ENCODE results near the gene IDUA.

IDUA gene

DNA sequence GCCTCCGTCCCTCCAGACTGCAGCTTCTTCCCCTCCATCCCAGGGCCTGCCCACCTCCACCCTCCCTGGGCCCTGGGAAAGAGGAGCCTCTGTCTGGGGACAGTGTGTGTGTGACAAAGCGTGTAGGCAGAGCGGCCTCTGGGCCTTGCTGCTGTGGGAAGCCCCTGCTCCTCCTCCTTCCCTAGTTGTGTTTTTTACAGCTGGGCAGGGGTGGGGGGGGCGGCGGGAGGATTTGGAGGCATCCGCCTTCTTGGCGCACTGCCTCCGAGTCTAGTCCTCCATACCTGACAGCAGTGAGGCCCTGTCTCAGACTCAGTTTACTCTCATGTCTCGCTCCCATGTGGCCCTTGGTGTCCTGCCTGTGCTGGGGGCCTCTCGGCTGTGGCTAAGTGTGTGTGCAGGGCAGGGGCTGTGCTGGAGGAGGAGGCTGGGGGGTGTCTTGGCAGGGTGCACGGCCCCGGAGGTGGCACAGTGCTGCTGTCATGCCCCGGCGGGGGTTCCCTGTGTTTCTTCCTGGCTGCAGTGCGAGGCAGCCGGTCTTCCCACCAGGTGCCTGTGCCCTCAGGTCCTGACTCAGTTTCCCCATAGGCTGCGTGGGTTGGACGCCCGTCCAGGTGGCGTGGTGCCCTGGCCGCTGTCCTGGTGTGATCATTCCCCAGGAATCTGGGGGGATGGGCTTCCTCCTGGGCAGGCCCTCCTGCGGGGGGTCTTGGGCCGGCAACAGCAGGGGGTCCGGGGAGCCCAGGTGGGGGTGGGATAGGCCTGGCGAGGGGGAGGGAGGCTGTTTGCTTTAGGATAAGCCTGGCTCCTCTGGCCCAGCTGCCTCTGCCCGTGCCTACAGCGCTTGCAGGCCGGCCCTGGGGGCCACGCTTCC lies 31.5 kb downstream of the IDUA start:
- no peak for DNase-seq

DNA sequence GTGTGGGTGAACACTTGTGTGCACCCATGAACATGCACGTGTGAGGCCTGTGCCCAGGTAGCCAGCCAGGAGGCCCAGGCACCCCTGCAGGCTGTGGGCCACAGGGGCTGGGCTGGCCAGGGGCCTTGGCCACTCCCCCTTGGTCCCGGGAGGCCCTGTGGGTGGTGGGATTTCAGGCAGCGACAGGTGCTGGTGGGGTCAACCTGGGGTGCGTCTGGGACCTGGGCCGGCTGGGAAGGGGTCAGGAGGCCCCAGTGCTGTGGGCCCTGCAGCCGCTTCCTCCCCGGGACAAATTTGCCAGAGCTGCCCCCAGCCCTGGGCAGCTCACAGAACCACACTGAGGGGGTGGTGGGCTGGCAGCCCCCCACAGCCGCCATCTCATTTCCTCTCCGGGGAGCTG lies 32.5 kb downstream of the IDUA start:
- no peak for DNase-seq

DNA sequence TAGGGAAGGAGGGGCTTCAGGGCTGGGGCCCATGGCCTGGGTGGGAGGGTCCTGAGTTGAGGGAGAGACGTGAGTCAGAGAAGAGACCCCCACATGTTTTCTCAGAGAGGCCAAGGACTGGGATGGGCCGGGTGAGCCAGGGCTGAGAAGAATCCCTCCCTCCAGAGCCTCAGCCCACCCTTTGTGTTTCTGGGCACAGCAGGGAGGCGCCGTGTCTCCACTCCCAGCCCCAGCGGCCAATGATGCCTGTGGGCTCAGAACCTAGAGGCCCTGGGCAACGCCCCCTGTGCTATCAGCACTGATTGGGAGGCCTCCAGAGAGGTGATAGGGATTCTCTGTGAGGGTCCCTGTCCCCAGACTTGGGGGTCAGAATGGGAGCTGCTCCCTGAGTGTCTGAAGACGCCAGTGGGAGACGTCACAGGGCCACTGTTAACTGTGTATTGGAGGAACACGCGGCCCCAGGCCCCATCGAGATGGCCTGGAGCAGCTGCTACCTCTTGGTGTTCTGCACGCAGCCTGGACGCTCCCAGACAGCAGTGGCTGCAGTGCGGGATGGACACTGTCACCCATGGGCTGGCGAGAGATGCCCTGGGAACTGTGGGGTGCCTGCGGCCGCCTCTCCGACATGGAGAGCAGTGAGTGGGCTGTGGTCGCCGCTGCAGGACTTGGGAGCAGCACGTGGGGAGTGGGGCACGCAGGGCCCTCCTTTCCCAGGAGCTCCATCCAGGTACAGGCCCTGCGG lies 33.1 kb downstream of the IDUA start:
- DNase-seq: no peak

DNA sequence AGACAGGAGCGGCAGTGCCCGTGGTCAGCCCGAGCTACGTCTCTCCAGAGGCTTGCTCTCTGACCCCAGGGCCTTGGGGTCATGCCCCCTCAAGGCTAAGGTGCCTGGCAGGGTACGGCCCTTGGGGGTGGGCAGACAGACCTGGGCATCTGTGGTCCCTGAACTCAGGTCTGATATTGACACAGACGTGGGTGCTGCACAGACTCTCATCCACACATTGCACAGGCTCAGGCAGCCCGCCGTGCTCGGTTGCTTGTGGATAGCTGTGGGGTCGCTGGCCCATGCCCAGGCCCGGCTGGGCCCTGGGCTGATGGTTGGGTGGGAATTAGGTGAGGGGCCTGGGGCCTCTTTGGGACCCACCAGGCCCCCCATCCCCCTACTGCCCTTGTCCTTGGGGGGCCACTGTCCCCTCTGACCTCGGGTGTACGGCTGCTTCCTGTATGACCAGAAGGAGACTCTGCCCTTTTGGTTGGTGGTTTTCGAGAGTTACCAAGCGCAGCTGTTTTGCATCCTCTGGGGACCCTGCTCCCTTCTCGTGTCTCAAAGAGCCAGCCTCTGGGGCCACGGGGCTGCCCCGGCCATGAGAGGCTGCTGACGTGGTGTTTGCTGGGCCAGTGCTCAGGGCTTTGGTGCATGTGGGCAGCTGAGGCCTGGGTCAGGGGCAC lies 34.7 kb downstream of the IDUA start:
- DNase-seq: no peak

DNA sequence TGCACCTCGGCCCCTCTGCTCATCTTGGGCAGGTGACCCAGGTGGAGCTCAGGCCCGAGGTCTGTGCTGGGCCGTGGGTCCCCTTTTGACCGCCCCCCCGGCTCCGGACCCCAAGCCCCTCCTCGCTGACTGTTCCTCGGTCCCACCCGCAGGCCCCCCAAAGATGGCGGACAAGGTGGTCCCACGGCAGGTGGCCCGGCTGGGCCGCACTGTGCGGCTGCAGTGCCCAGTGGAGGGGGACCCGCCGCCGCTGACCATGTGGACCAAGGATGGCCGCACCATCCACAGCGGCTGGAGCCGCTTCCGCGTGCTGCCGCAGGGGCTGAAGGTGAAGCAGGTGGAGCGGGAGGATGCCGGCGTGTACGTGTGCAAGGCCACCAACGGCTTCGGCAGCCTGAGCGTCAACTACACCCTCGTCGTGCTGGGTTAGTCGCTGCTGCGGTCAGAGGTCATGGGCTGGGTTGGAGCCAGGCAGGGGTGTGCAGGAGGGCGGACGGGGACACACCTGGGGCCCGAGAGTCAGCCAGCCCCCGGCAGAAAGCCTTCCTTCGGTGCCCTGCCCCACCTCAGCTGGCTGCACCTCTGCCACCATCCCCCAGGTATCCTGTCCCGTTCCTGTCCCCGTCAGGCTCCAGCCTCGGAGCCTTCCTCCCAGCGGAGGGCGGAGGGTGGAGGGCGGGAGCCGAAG lies 35.4 kb downstream of the IDUA start:
- no peak for DNase-seq

DNA sequence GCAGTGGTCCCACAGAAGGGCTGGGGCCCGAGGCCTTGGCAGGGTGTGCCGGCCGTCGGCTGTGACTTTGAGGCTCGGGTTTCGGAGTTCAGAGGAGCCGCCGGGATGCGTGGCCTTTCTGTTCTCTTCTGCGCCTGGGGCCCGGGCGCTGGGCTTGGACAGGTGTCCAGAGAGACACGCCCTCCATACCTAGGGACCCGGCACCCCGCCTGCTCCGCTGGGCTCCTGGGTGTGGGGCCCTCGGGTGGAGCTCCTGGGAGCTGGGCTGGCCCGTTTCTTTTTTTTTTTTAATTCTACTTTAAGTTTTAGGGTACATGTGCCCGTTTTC lies 35.9 kb downstream of the IDUA start:
- no peak for DNase-seq

DNA sequence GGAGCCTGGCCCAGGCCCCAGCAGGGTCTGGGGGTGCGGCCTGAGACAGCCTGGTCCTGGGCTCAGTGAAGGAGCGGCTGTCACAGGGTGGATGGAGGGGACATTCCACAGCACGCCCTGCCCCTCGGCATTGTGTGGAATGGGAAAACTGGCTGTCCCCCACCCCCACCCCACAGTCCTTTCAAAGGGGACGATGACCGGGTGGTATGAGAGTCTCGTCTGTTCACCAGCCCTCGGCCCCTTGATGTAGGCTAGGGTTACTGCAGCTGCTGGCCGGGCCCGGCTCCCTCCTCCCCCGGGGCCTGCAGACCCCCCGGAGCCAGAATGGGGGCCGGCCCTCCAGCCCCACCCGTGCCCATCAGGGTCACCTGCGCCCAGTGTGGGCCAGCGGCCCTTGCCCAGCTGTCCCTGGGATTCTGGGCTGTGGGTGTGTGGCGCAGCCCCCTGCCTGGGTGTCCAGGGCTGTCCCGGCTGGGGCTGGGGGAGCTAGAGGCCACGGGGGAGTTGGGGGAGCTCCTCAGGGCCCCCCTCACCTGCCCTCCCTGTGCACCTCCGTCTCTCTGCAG lies 36.3 kb downstream of the IDUA start:
- no peak for DNase-seq

DNA sequence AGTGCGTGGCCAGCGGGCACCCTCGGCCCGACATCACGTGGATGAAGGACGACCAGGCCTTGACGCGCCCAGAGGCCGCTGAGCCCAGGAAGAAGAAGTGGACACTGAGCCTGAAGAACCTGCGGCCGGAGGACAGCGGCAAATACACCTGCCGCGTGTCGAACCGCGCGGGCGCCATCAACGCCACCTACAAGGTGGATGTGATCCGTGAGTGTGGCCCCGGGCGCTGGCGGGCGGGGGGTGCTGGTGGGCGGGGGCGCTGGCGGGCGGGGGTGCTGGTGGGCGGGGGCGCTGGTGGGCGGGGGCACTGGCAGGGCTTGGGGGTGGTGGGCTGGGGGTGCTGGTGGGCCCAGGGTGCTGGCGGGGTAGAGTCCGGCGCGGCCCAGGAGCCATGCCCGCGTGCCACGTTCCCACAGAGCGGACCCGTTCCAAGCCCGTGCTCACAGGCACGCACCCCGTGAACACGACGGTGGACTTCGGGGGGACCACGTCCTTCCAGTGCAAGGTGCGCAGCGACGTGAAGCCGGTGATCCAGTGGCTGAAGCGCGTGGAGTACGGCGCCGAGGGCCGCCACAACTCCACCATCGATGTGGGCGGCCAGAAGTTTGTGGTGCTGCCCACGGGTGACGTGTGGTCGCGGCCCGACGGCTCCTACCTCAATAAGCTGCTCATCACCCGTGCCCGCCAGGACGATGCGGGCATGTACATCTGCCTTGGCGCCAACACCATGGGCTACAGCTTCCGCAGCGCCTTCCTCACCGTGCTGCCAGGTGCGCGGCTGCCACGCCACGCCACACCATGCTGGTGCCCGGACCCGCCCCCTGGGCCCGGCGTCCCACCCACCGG lies 37.3 kb downstream of the IDUA start:
- DNase-seq: no peak

DNA sequence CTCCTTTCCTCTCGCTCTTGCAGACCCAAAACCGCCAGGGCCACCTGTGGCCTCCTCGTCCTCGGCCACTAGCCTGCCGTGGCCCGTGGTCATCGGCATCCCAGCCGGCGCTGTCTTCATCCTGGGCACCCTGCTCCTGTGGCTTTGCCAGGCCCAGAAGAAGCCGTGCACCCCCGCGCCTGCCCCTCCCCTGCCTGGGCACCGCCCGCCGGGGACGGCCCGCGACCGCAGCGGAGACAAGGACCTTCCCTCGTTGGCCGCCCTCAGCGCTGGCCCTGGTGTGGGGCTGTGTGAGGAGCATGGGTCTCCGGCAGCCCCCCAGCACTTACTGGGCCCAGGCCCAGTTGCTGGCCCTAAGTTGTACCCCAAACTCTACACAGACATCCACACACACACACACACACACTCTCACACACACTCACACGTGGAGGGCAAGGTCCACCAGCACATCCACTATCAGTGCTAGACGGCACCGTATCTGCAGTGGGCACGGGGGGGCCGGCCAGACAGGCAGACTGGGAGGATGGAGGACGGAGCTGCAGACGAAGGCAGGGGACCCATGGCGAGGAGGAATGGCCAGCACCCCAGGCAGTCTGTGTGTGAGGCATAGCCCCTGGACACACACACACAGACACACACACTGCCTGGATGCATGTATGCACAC lies 38.2 kb downstream of the IDUA start:
- DNase-seq: no peak

DNA sequence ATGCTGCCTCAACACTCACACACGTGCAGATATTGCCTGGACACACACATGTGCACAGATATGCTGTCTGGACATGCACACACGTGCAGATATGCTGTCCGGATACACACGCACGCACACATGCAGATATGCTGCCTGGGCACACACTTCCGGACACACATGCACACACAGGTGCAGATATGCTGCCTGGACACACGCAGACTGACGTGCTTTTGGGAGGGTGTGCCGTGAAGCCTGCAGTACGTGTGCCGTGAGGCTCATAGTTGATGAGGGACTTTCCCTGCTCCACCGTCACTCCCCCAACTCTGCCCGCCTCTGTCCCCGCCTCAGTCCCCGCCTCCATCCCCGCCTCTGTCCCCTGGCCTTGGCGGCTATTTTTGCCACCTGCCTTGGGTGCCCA lies 39.3 kb downstream of the IDUA start:
- no peak for DNase-seq

DNA sequence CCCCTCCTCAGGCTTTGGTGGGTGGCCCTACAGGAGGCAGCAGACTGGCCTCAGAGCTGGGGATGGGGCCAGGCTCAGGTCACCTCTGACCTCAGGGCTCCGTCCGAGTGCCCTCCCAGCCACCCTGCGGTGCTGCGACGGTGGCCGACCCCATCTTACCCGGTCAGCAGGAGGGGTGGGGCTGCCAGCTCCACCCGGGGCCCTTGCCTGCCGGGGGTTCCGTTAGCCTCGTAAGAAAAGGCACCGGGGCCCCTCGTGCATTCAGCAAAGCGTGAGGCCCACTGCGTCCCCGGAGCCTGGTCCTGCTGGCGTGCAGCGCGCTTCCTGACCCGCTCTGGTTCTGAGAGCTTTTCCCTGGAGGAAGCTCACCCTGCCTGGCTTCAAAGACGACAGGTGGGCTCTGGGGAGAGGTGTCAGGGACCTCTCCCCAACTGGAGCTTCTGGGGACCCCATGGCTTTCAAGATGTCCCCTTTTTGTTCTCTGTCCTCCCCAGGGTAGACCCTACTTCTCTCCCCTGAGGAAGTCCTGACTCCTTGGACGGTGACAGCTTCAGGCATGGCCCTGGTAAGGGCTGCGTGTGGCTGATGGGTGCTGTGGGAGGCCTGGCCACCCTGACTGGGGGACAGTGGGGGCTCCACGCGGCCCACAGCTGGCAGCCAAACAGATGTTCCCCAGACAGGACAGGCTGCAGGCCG lies 40.5 kb downstream of the IDUA start:
- DNase-seq: no peak

DNA sequence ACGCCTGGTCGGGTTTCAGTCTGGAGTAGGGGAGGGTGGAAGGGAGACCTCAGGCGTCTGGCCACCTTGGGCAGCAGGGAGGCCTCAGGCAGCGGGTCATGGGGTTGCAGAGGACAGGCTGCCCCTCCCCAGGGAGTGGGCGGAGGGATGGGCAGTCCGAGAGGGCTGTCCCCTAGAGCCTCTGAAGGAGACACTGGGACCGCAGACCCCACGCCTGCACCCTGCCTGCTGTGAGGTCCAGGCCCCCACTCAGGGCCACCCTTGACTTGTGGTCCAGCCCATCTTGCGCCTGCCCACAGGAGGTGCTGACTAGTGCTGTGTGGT lies 41.0 kb downstream of the IDUA start:
- no peak for DNase-seq

DNA sequence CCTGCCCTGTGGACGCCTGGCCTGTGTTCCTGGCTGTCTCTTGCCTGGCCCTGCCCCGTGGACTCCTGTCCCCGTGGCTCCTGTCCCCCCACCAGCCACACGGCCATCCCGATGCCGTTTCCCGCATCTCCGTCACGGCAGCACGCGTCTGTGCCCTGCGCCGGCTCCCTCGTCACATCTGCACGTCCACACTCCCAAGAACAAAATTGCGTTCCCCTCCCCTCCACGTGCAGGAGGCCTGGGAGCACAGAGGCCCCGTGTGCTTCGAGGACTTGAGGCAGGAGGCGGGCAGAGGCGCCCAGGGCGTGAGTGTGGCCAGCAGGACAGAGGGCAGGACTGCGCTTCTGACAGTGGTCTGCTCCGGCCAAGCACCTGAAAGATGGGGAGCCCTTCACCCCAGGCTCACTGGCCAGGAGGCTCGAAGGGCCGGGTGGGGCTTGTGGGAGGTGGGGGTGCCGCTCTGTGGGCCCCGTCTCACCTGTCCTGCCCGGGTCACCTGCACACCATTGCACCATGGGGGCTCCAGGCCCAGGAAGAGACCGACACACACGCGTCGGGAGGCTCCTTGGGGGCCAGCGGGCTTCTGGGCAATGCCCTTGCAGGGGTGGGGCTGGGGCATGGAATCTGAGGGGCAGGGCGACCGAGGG lies 41.9 kb downstream of the IDUA start:
- DNase-seq: no peak

DNA sequence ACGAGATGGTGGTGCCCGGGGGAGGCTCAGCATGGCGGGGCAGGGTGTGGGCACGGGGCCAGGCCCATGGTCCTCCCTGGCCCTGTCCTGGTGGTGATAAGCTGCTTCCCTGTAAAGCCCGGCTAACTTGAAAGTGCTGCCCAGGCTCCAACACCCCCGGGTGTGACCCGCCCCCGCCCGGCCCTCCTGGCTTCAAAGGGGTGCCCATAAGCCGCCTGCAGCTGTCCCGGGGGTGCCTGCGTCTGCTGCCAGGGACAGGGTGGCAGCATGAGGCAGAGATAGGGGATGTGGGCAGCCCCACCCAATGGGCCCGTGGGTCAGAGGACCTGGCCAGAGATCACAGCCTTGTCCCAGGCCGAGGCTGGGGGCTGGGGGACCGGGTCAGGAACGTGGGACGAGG lies 42.7 kb downstream of the IDUA start:
- no peak for DNase-seq

DNA sequence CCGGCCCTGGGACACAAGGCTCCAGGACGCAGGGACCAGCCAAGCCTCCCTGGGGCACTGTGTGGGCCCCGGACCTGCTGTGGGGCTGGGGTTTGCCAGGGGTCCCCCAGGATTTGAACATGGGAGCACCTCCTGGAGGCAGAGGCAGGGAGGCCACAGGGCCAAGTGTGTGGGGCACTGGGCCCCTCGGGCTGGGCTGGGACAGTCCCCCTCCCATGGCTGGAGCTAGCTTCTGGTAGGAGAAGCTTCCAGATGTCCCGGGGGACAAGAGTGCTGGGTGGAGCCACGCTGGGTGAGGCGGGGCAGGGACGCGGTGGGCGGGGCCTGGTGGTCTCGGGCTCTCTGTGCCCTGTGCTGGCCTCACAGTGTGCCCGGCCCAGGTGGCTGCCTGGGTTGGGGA lies 43.2 kb downstream of the IDUA start:
- DNase-seq: no peak

DNA sequence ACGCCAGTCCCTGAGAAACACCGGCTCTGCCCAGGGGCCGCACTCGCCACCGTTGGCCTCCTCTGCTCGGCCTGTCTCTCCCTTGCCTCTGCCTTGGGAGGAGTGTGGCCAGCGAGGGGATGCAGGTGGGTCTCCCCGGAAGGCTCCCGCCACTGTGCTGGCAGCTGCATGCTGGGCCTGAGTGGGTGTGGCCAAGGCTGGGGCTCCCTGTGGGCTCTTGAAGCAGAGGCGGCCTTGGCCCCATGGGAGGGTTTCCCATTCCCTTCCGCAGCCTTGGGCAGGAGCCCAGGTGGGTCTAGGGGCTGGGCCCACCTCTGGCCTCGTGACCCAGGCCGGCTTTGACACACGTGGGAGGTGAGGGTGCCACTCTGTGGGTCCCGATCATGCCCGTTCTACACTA lies 43.7 kb downstream of the IDUA start:
- no peak for DNase-seq

DNA sequence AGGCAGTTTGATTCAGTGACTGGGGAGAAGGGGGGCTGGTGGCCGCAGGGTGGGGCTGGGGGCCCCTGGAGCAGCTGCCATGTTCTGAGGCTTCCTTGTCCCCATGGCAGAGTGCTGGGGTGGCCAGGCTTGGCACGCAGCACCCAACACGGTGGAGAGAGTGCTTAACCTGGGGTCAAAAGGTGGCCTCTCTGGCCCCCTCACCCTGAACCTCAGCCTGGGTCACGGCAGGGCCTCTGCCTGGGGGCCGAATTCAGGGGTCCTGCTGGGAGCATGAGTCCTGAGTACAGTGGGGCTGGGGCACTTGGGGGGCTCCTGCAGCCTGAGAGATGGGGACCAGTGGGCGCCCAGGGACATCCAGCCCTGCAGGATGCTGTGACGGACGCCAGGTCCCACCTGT lies 44.5 kb downstream of the IDUA start:
- no peak for DNase-seq

DNA sequence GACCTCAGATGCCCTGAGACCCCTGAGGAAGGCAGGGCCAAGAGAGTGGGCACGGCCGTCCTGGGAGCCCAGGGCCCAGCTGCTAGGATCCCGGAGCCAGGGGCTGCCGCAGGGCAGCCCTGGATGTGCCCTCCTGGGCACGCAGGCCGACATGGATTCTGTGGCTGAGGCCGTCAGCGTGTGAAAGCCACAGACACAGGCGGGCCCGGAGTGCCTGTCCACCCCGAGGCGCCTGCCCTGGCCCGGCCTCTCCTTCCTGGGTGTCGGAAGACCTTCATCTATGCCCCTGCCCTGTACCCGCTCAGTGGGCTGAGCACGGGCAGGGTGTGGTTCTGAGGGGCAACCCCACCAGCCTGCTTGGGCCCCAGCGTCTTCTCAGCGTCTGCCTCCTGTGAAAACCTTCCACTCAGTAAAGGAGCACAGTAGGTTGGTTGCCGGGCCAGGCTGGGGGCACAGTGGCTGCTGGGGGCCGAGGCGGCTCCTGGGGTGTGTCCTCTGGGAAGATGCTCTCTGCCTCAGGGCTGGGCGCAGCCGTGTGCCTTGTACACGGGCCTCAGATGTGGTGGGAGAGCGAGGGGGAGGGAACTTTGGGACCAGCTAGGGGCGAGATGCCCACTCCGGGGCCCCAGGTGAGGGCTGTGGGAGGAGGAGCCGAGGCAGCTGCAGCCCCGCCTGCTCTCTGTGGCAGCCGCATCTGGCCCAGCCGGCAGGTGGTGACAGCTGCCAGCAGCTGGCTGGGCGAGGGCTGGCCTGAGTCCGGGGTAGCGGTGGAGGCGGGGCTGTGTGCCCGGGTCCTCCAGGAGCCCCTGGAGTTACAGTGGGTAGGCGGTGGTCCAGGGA lies 45.3 kb downstream of the IDUA start:
- DNase-seq: no peak

DNA sequence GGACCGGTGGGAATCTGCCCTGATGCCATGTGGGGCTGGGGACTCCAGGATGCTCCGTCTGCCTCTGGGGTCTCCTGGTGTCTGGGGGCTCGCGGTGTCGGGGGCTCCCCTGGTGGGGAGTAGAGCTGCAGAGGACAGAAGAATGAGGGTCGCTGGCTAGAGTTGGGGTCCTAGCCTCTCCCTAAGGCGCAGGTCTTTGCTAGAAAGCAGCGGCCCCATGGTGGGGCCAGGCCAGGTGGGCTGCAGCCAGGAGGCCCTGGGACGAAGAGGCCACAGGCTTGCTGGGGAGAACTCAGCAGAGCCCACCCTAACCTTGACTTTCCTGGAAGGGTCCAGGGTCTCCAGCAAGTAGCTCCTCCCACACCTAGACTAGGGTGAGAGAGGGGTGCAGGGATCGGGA lies 46.0 kb downstream of the IDUA start:
- no peak for DNase-seq

All from KG1 (cell line).